ENCODE data around the gene SRMS.

Gene SRMS

DNA sequence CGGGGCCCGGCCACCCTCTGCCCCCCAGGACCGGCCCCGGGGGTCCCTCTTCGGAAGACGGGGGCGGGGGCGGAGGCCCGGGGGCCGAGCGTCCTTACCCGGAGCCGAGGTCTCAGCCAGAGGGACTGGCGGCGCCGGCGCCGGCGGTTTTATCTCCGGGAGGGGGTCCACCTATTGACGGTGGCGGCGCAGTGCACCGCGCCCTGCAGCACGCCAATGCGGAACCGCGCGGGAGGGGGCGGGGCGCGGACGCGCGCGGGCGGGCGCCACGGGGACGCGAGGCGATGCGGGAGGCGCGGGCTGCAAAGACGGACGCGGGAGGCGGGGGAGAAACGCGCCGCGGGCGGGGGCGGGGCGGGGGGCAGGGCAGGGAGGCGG is 48.6 kb downstream of the SRMS start, which contains the start of gene EEF1A2:
EEF1A2 (minus strand) TSS at position 124 of the 378 bp plus-strand sequence. CDS start 1,320 bp downstream, outside the sequence.
- DNase-seq (ENCODE audit: low spot score in 2 of 2) = no peak
- no peaks in the 10 kb centered on the region for H3K9me3 Mint-ChIP-seq
- peak within 1 kb of the TSS; percentile 35 for H3K27ac Mint-ChIP-seq (ENCODE audit: low read depth)

DNA sequence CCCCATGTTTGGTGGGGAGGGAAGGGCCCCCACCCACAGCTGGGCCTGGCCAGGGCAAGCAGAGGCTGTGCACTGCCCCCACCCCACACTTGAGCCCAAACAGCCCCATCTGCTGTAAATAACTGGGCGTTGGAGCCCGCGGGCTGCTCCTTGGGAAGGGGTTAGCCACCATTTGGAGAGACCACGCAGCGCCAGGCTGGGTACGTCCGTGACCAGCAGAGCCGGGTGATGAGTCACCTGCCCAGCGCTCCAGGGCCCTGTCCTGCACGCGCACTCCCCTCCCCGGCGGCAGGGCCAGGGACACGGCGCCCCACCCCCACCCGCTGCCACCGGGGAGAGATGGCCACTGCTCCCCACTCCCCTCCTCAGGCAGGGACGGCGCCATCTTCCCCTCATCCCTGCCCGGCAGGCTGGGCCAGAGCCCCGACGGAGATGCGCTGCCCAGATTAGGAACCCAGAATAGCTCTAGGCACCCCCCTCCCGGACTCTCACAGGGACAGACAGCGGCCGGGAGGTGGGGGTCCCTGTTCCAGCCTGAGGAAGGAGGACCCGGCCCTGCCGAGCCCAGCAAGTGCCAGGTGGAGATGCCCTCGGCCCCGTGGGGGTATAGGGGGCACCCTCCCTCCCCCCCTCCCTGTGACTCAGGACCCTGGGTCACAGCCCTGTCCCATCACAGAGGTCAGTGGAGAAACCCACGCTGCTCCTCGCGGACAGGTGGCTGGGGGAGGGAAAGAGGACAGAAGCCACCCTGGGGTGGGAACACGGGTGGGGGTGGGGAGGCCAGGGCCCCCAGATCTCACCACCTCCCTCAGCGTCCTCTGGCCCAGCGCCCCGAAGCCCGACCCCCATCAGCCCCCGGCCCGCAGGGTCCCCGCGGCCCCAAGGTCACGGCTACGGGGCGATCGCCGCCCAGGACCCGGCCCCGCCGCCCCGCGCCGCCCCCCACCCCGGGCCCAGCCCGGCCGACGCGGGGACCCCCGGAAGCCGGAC is 49.3 kb downstream of the SRMS start:
- H3K27me3 Mint-ChIP-seq = peaks cover 12% of the 10 kb centered on the region
- H3K36me3 Mint-ChIP-seq (ENCODE audit: insufficient read depth) = peaks cover 2% of the 10 kb centered on the region
- peak overlapping the region; percentile 31 for H3K4me3 Mint-ChIP-seq
- ATAC-seq (replicated peaks; ENCODE audit: extremely low read depth, poor library complexity, severe bottlenecking) (no peak), DNase-seq (ENCODE audit: low spot score in 2 of 2) (no peak)
- H3K27ac Mint-ChIP-seq (ENCODE audit: low read depth) = peak overlapping the region; percentile 35
- H3K9me3 Mint-ChIP-seq = no peaks in the 10 kb centered on the region
- H3K4me1 Mint-ChIP-seq = no peaks in the 10 kb centered on the region

More for the DNA sequence above, 48.6 kb downstream of the SRMS start, which contains the start of gene EEF1A2:
- Mint-ChIP-seq H3K4me3 (peak within 1 kb of the TSS; percentile 31), H3K27me3 (peaks cover 12% of the 10 kb centered on the region), H3K36me3 (ENCODE audit: insufficient read depth) (peaks cover 2% of the 10 kb centered on the region), H3K4me1 (no peaks in the 10 kb centered on the region)
- ATAC-seq (replicated peaks; ENCODE audit: extremely low read depth, poor library complexity, severe bottlenecking) = peak; percentile 47

DNA sequence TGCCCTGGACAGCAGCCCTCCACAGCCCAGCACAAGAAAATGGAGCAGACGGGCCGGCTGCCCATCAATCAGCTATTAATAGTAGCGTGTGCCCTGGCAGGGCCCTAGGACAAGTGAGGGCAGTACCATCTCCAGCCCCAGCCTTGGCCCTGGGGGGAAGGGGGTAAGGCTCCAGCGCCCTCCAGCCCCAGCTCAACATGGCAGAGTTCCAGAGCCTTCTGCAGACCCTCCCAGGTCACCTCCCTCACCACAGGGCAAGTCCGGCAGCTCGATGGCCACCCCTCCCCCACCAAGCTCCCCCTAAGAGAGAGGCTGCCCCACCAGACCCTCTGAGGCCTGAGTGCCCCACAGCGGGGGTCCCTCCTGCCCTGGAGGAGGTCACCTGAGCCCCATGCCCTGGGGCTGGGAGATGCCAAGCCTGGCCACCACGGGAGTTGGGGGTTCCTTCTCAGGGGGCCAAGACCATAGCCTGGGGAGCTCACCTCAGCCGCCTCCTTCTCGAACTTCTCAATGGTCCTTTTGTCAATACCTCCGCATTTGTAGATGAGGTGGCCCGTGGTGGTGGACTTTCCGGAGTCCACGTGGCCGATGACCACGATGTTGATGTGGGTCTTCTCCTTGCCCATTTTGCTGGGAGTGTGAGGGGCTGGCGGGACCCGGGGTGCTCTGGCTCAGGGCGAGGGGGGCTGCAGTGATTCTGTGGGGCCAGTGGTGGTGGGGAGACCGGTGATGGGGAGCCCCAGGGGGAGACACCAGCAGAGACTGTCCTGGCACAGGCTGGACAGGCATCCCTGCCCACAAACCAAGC is 50.2 kb downstream of the SRMS start:
- peak overlapping the region; percentile 31 for H3K4me3 Mint-ChIP-seq
- H3K9me3 Mint-ChIP-seq = no peaks in the 10 kb centered on the region
- H3K27ac Mint-ChIP-seq (ENCODE audit: low read depth) = no peak overlapping the region
- peaks cover 12% of the 10 kb centered on the region for H3K27me3 Mint-ChIP-seq
- DNase-seq (ENCODE audit: low spot score in 2 of 2) (no peak), ATAC-seq (replicated peaks; ENCODE audit: extremely low read depth, poor library complexity, severe bottlenecking) (no peak)
- H3K4me1 Mint-ChIP-seq = no peaks in the 10 kb centered on the region
- H3K36me3 Mint-ChIP-seq (ENCODE audit: insufficient read depth) = peaks cover 2% of the 10 kb centered on the region

DNA sequence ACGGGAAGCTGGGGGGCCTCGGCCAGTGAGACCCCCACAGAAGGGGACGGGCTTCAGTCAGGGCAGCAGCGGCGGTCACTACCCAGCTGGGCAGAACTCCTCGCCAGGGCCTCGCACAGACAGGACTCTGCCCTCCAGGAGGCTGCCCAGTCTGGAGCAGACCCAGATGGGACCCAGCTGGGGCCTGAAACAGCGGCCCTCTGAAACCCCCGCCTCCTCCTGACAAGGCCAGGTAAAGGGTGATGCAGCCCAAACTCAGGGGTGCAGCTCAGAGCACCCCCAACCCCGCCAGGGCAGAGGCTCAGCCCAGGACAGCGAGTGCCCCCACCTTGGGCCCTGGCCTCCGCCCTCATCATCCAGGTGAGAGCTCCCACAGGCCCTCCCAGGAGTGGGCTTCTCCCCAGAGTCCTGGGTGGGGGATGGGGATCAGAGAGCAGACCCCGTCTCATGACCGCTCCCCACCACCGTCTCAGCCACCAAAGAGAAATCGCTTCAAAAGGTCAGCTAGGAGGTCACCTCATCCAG is 50.9 kb downstream of the SRMS start:
- H3K4me3 Mint-ChIP-seq = peak overlapping the region; percentile 25
- H3K27ac Mint-ChIP-seq (ENCODE audit: low read depth) = no peak overlapping the region
- no peaks in the 10 kb centered on the region for H3K9me3 Mint-ChIP-seq
- ATAC-seq (replicated peaks; ENCODE audit: extremely low read depth, poor library complexity, severe bottlenecking) = no peak
- peaks cover 12% of the 10 kb centered on the region for H3K27me3 Mint-ChIP-seq
- peaks cover 2% of the 10 kb centered on the region for H3K36me3 Mint-ChIP-seq (ENCODE audit: insufficient read depth)
- no peak for DNase-seq (ENCODE audit: low spot score in 2 of 2)
- H3K4me1 Mint-ChIP-seq = no peaks in the 10 kb centered on the region

DNA sequence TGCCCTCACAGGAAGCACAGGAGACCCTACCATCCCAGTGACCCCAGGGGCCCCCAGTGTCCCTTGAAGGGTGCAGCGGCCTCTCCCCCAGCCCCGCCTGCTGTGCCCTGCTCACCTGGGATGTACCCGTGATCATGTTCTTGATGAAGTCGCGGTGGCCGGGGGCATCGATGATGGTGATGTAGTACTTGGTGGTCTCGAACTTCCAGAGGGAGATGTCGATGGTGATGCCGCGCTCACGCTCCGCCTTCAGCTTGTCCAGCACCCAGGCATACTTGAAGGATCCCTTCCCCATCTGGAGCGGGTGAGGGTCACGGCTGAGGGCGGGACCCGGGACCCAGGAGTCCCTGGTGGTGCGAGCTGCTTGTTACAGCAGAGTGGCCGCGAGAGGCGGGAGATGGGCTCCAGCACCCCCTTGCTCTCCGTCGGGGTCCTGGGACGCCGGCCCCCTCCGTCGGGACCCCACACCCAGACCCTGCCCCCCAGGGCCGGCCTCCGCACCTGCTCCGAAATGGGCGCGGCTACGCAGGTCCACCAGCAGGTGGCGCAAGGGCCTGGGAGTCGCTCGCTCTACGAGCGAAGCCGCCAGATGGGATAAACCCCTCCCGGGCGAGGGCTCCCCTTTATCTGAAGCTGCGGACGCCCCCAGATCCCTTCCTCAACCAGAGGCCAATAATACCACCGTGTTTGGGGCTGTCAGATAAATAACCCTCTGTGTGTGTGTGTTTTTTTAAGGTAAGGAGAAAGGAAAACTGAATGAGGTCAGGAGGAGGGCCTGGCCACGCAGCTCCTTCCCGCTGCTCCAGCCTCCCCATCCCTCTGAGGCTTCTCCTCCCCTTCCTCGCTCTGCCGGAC is 51.6 kb downstream of the SRMS start:
- no peaks in the 10 kb centered on the region for H3K4me1 Mint-ChIP-seq
- ATAC-seq (replicated peaks; ENCODE audit: extremely low read depth, poor library complexity, severe bottlenecking) (peak; percentile 57), DNase-seq (ENCODE audit: low spot score in 2 of 2) (peak; percentile 38 to 69)
- H3K4me3 Mint-ChIP-seq = peak overlapping the region; percentile 25
- peaks cover 2% of the 10 kb centered on the region for H3K36me3 Mint-ChIP-seq (ENCODE audit: insufficient read depth)
- H3K9me3 Mint-ChIP-seq = no peaks in the 10 kb centered on the region
- H3K27me3 Mint-ChIP-seq = peaks cover 12% of the 10 kb centered on the region
- H3K27ac Mint-ChIP-seq (ENCODE audit: low read depth) = no peak overlapping the region

GRCh38 chr20:63495167-63495720 is 52.3 kb downstream of the SRMS start:
- ATAC-seq (replicated peaks; ENCODE audit: extremely low read depth, poor library complexity, severe bottlenecking) = no peak
- Mint-ChIP-seq H3K36me3 (ENCODE audit: insufficient read depth) (peaks cover 2% of the 10 kb centered on the region), H3K4me1 (no peaks in the 10 kb centered on the region), H3K4me3 (no peak overlapping the region), H3K27me3 (peaks cover 14% of the 10 kb centered on the region), H3K9me3 (no peaks in the 10 kb centered on the region), H3K27ac (ENCODE audit: low read depth) (no peak overlapping the region)
- DNase-seq (ENCODE audit: low spot score in 2 of 2) = no peak

GRCh38 chr20:63494420-63495166 is 53.0 kb downstream of the SRMS start:
- no peak for ATAC-seq (replicated peaks; ENCODE audit: extremely low read depth, poor library complexity, severe bottlenecking)
- Mint-ChIP-seq H3K4me3 (no peak overlapping the region), H3K4me1 (no peaks in the 10 kb centered on the region), H3K9me3 (no peaks in the 10 kb centered on the region), H3K27ac (ENCODE audit: low read depth) (no peak overlapping the region), H3K36me3 (ENCODE audit: insufficient read depth) (peaks cover 1% of the 10 kb centered on the region), H3K27me3 (peaks cover 21% of the 10 kb centered on the region)
- DNase-seq (ENCODE audit: low spot score in 2 of 2) = no peak

GRCh38 chr20:63494084-63494419 is 53.5 kb downstream of the SRMS start:
- H3K36me3 Mint-ChIP-seq (ENCODE audit: insufficient read depth) = peaks cover 1% of the 10 kb centered on the region
- no peak overlapping the region for H3K4me3 Mint-ChIP-seq
- no peaks in the 10 kb centered on the region for H3K9me3 Mint-ChIP-seq
- H3K27ac Mint-ChIP-seq (ENCODE audit: low read depth) = no peak overlapping the region
- no peak for ATAC-seq (replicated peaks; ENCODE audit: extremely low read depth, poor library complexity, severe bottlenecking)
- H3K4me1 Mint-ChIP-seq = no peaks in the 10 kb centered on the region
- peaks cover 24% of the 10 kb centered on the region for H3K27me3 Mint-ChIP-seq
- no peak for DNase-seq (ENCODE audit: low spot score in 2 of 2)

- H3K4me3 Mint-ChIP-seq = no peak overlapping the region
- H3K9me3 Mint-ChIP-seq = no peaks in the 10 kb centered on the region
- H3K4me1 Mint-ChIP-seq = no peaks in the 10 kb centered on the region
- peaks cover 1% of the 10 kb centered on the region for H3K36me3 Mint-ChIP-seq (ENCODE audit: insufficient read depth)
- ATAC-seq (replicated peaks; ENCODE audit: extremely low read depth, poor library complexity, severe bottlenecking) (no peak), DNase-seq (ENCODE audit: low spot score in 2 of 2) (no peak)
- no peak overlapping the region for H3K27ac Mint-ChIP-seq (ENCODE audit: low read depth)
- H3K27me3 Mint-ChIP-seq = peaks cover 24% of the 10 kb centered on the region
These were observed 54.0 kb downstream of the SRMS start for GRCh38 chr20:63493563-63494020.

DNA sequence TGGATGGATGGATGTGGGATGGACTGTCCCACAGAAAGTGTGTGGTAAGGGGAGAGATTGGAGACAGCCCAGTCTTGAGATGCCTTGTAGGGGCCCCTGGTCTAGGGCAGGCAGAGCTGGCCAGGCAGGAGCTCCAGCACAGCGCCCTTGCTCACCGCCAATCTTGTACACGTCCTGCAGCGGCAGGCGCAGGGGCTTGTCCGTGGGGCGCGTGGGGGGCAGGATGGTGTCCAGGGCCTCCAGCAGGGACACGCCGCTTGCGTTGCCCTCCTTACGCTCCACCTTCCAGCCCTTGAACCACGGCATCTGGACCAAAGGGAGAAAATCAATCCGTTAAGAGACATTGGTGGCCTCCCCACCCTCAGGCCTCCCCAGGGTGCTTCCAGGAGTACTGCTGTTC is 54.6 kb downstream of the SRMS start:
- DNase-seq (ENCODE audit: low spot score in 2 of 2) (no peak), ATAC-seq (replicated peaks; ENCODE audit: extremely low read depth, poor library complexity, severe bottlenecking) (no peak)
- Mint-ChIP-seq H3K4me1 (no peaks in the 10 kb centered on the region), H3K9me3 (no peaks in the 10 kb centered on the region), H3K27me3 (peaks cover 24% of the 10 kb centered on the region), H3K4me3 (no peak overlapping the region), H3K27ac (ENCODE audit: low read depth) (no peak overlapping the region), H3K36me3 (ENCODE audit: insufficient read depth) (no peaks in the 10 kb centered on the region)

DNA sequence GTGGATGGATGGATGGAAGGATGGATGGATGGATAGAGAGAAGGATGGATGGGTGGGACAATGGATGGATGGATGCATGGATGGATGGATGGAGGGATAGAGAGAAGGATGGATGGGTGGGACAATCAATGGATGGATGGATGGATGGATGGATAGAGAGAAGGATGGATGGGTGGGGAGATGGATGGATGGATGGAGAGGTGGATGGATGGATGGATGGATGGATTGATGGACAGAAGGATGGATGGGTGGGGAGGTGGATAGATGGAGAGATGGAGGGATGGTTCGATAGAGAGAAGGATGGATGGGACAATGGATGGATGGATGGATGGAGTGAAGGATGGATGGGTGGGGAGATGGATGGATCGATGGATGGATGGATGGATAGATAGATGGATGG is 55.0 kb downstream of the SRMS start:
- no peak overlapping the region for H3K4me3 Mint-ChIP-seq
- peaks cover 19% of the 10 kb centered on the region for H3K27me3 Mint-ChIP-seq
- H3K27ac Mint-ChIP-seq (ENCODE audit: low read depth) = no peak overlapping the region
- H3K9me3 Mint-ChIP-seq = no peaks in the 10 kb centered on the region
- DNase-seq (ENCODE audit: low spot score in 2 of 2) (no peak), ATAC-seq (replicated peaks; ENCODE audit: extremely low read depth, poor library complexity, severe bottlenecking) (no peak)
- no peaks in the 10 kb centered on the region for H3K4me1 Mint-ChIP-seq
- no peaks in the 10 kb centered on the region for H3K36me3 Mint-ChIP-seq (ENCODE audit: insufficient read depth)

Data from central memory CD8-positive, alpha-beta T cell (primary cell).